Measurements from ENCODE around the gene SPTBN4. TPM values are rescaled to one million over a fixed set of nuclear protein-coding genes. Genes with fewer than 3 reads are reported as not detected.

The SPTBN4 gene
- total and polyA plus RNA-seq, 4 donors: 0.58 to 0.80 (median 0.72) TPM

GRCh38 chr19:40625406-40626120, 158.8 kb downstream of the SPTBN4 start:
- H3K36me3 ChIP-seq (ENCODE audit: control insufficient read depth in 4 of 4, insufficient read depth in 4 of 4, low read length in 4 of 4): peaks cover 0 to 45% (median 29%) of the 10 kb centered on the region in 4 donors
- no peaks in the 10 kb centered on the region for H3K27me3 ChIP-seq (ENCODE audit: control insufficient read depth in 3 of 3, insufficient read depth in 3 of 3, low read length in 2 of 3)
- peaks cover 0 to 4% (median 0%) of the 10 kb centered on the region in 4 donors for H3K9me3 ChIP-seq (ENCODE audit: control insufficient read depth in 4 of 4, insufficient read depth in 3 of 4, low read length in 3 of 4)
- ATAC-seq (ENCODE audit: insufficient read depth, low FRiP score) (no peak), DNase-seq (no peak)
- no peak for TF ChIP-seq CTCF (IDR thresholded peaks at IDR 0.05; ENCODE audit: control extremely low read depth, extremely low read depth)
- peaks cover 0 to 2% (median 0%) of the 10 kb centered on the region in 5 donors for H3K4me1 ChIP-seq (ENCODE audit: control insufficient read depth in 5 of 5, insufficient read depth in 5 of 5, low read length in 5 of 5)
- no peak overlapping the region for H3K4me3 ChIP-seq
- WGBS, 2 donors: 77 to 80% methylated on average over 7 of the region's 7 CpGs
- H3K27ac ChIP-seq (ENCODE audit: low read depth in 1 of 2, low read length in 1 of 2): no peak overlapping the region
- no peak overlapping the region for H3K9ac ChIP-seq (ENCODE audit: insufficient read depth in 1 of 2, low read length in 2 of 2)

Small RNAs within 50 kb of the gene (small RNA-seq; reads per million reads assigned to genes)
- not detected for gene RF00017 (ENCODE audit: low replicate concordance)

Other genes with a start within 250 kb of the SPTBN4 start
- not detected for gene TTC9B, start 248.6 kb upstream of the SPTBN4 start, total RNA-seq
- gene TTC9B, start 248.6 kb upstream of the SPTBN4 start, polyA plus RNA-seq: not detected
- gene CCNP, start 240.3 kb upstream of the SPTBN4 start, total RNA-seq: under 1 TPM; 0.52 to 0.68 TPM
- gene CCNP, start 240.3 kb upstream of the SPTBN4 start, polyA plus RNA-seq: under 1 TPM; 0.07 to 0.28 TPM
- gene AKT2, start 181.7 kb upstream of the SPTBN4 start, total RNA-seq: 100 to 1,000 TPM; 117 to 138 TPM
- 10 to 100 TPM; 62.3 to 69.7 TPM for gene AKT2, start 181.7 kb upstream of the SPTBN4 start, polyA plus RNA-seq
- 10 to 100 TPM in 1 of 2 donors, 1 to 10 TPM in 1; 9.8 to 18.0 TPM for gene C19orf47, start 118.6 kb upstream of the SPTBN4 start, total RNA-seq
- 10 to 100 TPM; 11.7 to 26.3 TPM for gene C19orf47, start 118.6 kb upstream of the SPTBN4 start, polyA plus RNA-seq
- 100 to 1,000 TPM; 257 to 407 TPM for gene PLD3, start 118.3 kb upstream of the SPTBN4 start, total RNA-seq
- gene PLD3, start 118.3 kb upstream of the SPTBN4 start, polyA plus RNA-seq: 100 to 1,000 TPM; 205 to 219 TPM
- under 1 TPM in 1 of 2 donors, not detected in 1; 0.43 TPM for gene HIPK4, start 76.8 kb upstream of the SPTBN4 start, total RNA-seq
- under 1 TPM; 0.10 to 0.22 TPM for gene HIPK4, start 76.8 kb upstream of the SPTBN4 start, polyA plus RNA-seq
- gene PRX, start 53.6 kb upstream of the SPTBN4 start, total RNA-seq: 10 to 100 TPM; 25.6 to 43.8 TPM
- 10 to 100 TPM; 16.9 to 30.1 TPM for gene PRX, start 53.6 kb upstream of the SPTBN4 start, polyA plus RNA-seq
- gene SERTAD1, start 41.0 kb upstream of the SPTBN4 start, total RNA-seq: 10 to 100 TPM; 10.8 to 25.1 TPM
- 10 to 100 TPM; 23.3 to 37.9 TPM for gene SERTAD1, start 41.0 kb upstream of the SPTBN4 start, polyA plus RNA-seq
- gene SERTAD3, start 22.7 kb upstream of the SPTBN4 start, total RNA-seq: 10 to 100 TPM; 33.0 to 37.5 TPM
- 10 to 100 TPM; 28.9 to 34.6 TPM for gene SERTAD3, start 22.7 kb upstream of the SPTBN4 start, polyA plus RNA-seq
- gene BLVRB, start 1.3 kb upstream of the SPTBN4 start, total RNA-seq: 100 to 1,000 TPM; 135 to 190 TPM
- 100 to 1,000 TPM; 331 to 413 TPM for gene BLVRB, start 1.3 kb upstream of the SPTBN4 start, polyA plus RNA-seq
- 100 to 1,000 TPM in 1 of 2 donors, 10 to 100 TPM in 1; 21.1 to 105 TPM for gene SHKBP1, start 109.9 kb downstream of the SPTBN4 start, total RNA-seq
- 100 to 1,000 TPM in 1 of 2 donors, 10 to 100 TPM in 1; 89.0 to 191 TPM for gene SHKBP1, start 109.9 kb downstream of the SPTBN4 start, polyA plus RNA-seq
- gene LTBP4, start 134.4 kb downstream of the SPTBN4 start, total RNA-seq: 100 to 1,000 TPM; 203 to 290 TPM
- gene LTBP4, start 134.4 kb downstream of the SPTBN4 start, polyA plus RNA-seq: 10 to 100 TPM; 73.0 to 99.4 TPM
- 10 to 100 TPM; 18.5 to 41.2 TPM for gene NUMBL, start 223.7 kb downstream of the SPTBN4 start, total RNA-seq
- 10 to 100 TPM; 13.2 to 15.7 TPM for gene NUMBL, start 223.7 kb downstream of the SPTBN4 start, polyA plus RNA-seq
- gene COQ8B, start 249.9 kb downstream of the SPTBN4 start, total RNA-seq: 10 to 100 TPM; 45.4 to 78.8 TPM
- 10 to 100 TPM; 34.7 to 59.1 TPM for gene COQ8B, start 249.9 kb downstream of the SPTBN4 start, polyA plus RNA-seq